GM12801 (cell line): ENCODE results near the gene IFI27L2.

Source experiments
- TF ChIP-seq, protein P1 (sequence below): IDR thresholded peaks from one replicate; pipeline ENCODE4 v1.5.1; 2011; ENCODE audit warnings: control low read depth; ENCODE audit not compliant: insufficient read length; ENCODE audit errors: extremely low read depth

IFI27L2 gene

GRCh38 chr14:94110552-94111181 is 18.7 kb downstream of the IFI27L2 start, which contains the start of gene IFI27:
TSS of gene IFI27 (plus strand) at chr14:94110736.
- TF ChIP-seq, protein P1, sequence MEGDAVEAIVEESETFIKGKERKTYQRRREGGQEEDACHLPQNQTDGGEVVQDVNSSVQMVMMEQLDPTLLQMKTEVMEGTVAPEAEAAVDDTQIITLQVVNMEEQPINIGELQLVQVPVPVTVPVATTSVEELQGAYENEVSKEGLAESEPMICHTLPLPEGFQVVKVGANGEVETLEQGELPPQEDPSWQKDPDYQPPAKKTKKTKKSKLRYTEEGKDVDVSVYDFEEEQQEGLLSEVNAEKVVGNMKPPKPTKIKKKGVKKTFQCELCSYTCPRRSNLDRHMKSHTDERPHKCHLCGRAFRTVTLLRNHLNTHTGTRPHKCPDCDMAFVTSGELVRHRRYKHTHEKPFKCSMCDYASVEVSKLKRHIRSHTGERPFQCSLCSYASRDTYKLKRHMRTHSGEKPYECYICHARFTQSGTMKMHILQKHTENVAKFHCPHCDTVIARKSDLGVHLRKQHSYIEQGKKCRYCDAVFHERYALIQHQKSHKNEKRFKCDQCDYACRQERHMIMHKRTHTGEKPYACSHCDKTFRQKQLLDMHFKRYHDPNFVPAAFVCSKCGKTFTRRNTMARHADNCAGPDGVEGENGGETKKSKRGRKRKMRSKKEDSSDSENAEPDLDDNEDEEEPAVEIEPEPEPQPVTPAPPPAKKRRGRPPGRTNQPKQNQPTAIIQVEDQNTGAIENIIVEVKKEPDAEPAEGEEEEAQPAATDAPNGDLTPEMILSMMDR = no peak

- TF ChIP-seq, protein P1 = no peak
These were observed 19.5 kb downstream of the IFI27L2 start for GRCh38 chr14:94109915-94110250.

- TF ChIP-seq, protein P1 = no peak
These were observed 24.7 kb downstream of the IFI27L2 start for GRCh38 chr14:94104731-94105130.

DNA sequence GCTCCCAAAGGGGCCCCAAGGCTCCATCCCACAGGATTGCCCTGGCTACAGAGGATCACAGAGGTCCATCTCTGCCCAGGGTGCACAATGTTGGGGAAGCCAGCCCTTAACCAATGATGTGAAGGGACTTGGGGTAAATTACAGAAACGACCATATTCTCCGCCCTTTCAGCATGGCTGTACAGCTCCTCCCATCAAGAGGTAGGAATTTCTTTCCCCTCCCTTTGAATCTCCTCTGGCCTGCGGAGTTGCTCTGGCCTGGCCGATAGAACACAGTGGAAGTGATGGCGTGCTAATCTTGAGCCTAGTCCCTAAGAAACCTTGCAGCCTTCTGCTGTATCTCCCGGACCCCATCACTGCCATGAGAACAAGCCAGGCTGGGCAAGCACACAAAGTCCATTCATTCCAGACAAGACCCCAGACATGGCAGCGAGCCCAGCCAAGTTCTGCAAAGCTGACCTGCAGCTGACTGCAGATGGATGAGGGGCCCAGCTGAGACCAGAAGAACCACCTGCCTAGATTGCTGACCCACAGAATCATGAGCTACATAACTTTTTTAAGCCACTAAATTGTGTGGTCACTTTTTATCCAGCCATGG is 25.8 kb downstream of the IFI27L2 start:
- TF ChIP-seq, protein P1 = no peak

GRCh38 chr14:94102768-94103482 is 26.5 kb downstream of the IFI27L2 start:
- TF ChIP-seq, protein P1 = no peak

GRCh38 chr14:94101748-94102147 is 27.7 kb downstream of the IFI27L2 start:
- TF ChIP-seq, protein P1 = no peak

GRCh38 chr14:94100847-94101246 is 28.6 kb downstream of the IFI27L2 start:
- TF ChIP-seq, protein P1 = no peak
